ENCODE data around the gene NBEAL1. TPM values are rescaled to one million over a fixed set of nuclear protein-coding genes. Genes with fewer than 3 reads are reported as not detected.
"Not testable (repeated sequence)": the region's sequence is repeated elsewhere in the genome, so short reads cannot be mapped to it uniquely, and the experiment has no call there.

NBEAL1 gene
- polyA plus RNA-seq, 1 experiment, result 11.7 TPM

- no peaks in the 10 kb centered on the region for H3K9me3 ChIP-seq (ENCODE audit: control insufficient read depth, insufficient read depth, low read length)
- ChIA-PET POLR2A (no interaction called here), CTCF (no interaction called here)
- no peak for TF ChIP-seq CTCF (IDR thresholded peaks at IDR 0.05; ENCODE audit: low read depth, low read length)
- H3K4me3 ChIP-seq (ENCODE audit: low read depth, low read length), result no peak overlapping the region
- H3K27me3 ChIP-seq (ENCODE audit: control insufficient read depth, insufficient read depth, low read length), result no peaks in the 10 kb centered on the region
- DNase-seq (ENCODE audit: low read depth, low spot score), result no peak
- no peak overlapping the region for H3K27ac ChIP-seq (ENCODE audit: low read depth, low read length)
Observed at GRCh38 chr2:203080447-203081045, 65.9 kb downstream of the NBEAL1 start.

- CTCF ChIA-PET, result no interaction called here
- no peak overlapping the region for H3K4me3 ChIP-seq (ENCODE audit: low read depth, low read length)
Observed at GRCh38 chr2:203083328-203083727, 68.7 kb downstream of the NBEAL1 start.

GRCh38 chr2:203086381-203086780 lies 71.7 kb downstream of the NBEAL1 start:
- CTCF ChIA-PET, result interaction anchor here (0.6 to 0.7 kb wide), 2 partner anchors 153 to 497 kb away, joined by 3 to 5 read pairs; no protein-coding TSS in a partner anchor
- DNase-seq (ENCODE audit: low read depth, low spot score); H3K9me3 ChIP-seq (ENCODE audit: control insufficient read depth, insufficient read depth, low read length); H3K4me3 ChIP-seq (ENCODE audit: low read depth, low read length); POLR2A ChIA-PET; H3K27me3 ChIP-seq (ENCODE audit: control insufficient read depth, insufficient read depth, low read length); H3K27ac ChIP-seq (ENCODE audit: low read depth, low read length): not testable (repeated sequence)

More at GRCh38 chr2:203083328-203083727, 68.7 kb downstream of the NBEAL1 start:
- Histone ChIP-seq H3K27ac (ENCODE audit: low read depth, low read length) (no peak overlapping the region), H3K27me3 (ENCODE audit: control insufficient read depth, insufficient read depth, low read length) (no peaks in the 10 kb centered on the region), H3K9me3 (ENCODE audit: control insufficient read depth, insufficient read depth, low read length) (no peaks in the 10 kb centered on the region)
- no peak for DNase-seq (ENCODE audit: low read depth, low spot score)
- no peak for TF ChIP-seq CTCF (IDR thresholded peaks at IDR 0.05; ENCODE audit: low read depth, low read length)
- POLR2A ChIA-PET, result interaction anchor here (0.7 kb wide), 1 partner anchor 92 kb away, joined by 5 read pairs; no protein-coding TSS in a partner anchor

- POLR2A ChIA-PET; H3K4me3 ChIP-seq (ENCODE audit: low read depth, low read length); H3K9me3 ChIP-seq (ENCODE audit: control insufficient read depth, insufficient read depth, low read length); H3K27me3 ChIP-seq (ENCODE audit: control insufficient read depth, insufficient read depth, low read length); H3K27ac ChIP-seq (ENCODE audit: low read depth, low read length); DNase-seq (ENCODE audit: low read depth, low spot score); CTCF ChIA-PET: not testable (repeated sequence)
Observed at GRCh38 chr2:203090721-203091120, 76.0 kb downstream of the NBEAL1 start.

GRCh38 chr2:203097735-203098134 lies 83.1 kb downstream of the NBEAL1 start:
- H3K27me3 ChIP-seq (ENCODE audit: control insufficient read depth, insufficient read depth, low read length), result no peaks in the 10 kb centered on the region
- ChIA-PET POLR2A (no interaction called here), CTCF (no interaction called here)
- peak; percentile 42 for TF ChIP-seq CTCF (IDR thresholded peaks at IDR 0.05; ENCODE audit: low read depth, low read length)
- DNase-seq (ENCODE audit: low read depth, low spot score), result no peak
- H3K9me3 ChIP-seq (ENCODE audit: control insufficient read depth, insufficient read depth, low read length), result no peaks in the 10 kb centered on the region
- H3K4me3 ChIP-seq (ENCODE audit: low read depth, low read length), result no peak overlapping the region
- H3K27ac ChIP-seq (ENCODE audit: low read depth, low read length), result no peak overlapping the region

- H3K4me3 ChIP-seq (ENCODE audit: low read depth, low read length); DNase-seq (ENCODE audit: low read depth, low spot score); H3K27ac ChIP-seq (ENCODE audit: low read depth, low read length); POLR2A ChIA-PET; CTCF ChIA-PET; H3K9me3 ChIP-seq (ENCODE audit: control insufficient read depth, insufficient read depth, low read length); H3K27me3 ChIP-seq (ENCODE audit: control insufficient read depth, insufficient read depth, low read length): not testable (repeated sequence)
Observed at GRCh38 chr2:203102357-203102756, 87.7 kb downstream of the NBEAL1 start.

Measured in AG04450 (cell line).